ENCODE results near the gene MADD. TPM values are rescaled to one million over a fixed set of nuclear protein-coding genes. Genes with fewer than 3 reads are reported as not detected.

Gene MADD
- total RNA-seq, 1 experiment from 2014 or later: 24.8 TPM

DNA sequence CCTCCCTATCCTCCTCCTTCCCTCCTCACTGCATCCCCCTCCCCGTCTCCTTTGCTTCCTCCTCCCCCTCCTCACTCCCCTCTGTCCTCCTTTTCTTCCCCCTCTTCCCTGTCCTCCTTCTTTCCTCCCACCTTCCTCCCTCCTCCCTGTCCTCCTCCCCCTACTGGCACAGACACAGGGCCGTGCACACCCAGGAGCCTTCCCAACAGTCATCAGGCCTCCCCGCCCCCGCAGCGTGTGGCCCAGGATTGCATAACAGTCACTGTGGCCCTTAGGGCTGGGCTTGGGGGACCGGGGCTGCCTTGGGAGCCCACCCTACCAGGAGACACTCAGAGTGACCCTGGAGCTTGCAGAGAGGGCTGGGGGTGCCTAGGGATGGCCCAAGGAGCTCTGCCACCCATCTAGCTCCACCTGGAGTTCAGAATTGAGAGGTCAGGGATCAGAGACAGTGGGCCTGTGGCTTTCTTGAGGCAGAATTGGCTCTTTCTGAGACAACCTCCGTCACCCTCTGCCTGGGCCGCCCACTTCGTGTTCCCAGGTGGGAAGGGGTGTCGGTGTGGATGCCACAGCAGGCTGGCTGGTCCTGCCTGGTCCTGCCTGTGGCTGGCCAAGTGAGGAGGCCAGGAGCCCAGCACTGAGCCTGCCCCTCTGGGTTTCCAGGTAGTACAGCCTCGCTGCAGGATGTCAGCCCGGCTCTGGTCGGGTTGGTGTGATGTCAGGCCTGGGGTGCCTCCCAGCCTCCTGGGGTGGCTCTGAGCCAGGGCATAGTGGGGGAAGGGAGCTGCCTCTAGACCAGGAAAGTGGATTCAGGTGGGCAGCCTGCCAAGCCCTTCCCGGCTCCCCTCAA, 106.8 kb downstream of the MADD start:
- H3K27ac Mint-ChIP-seq (ENCODE audit: low read depth, unreplicated experiment): no peak overlapping the region
- peak; percentile 59 for DNase-seq (ENCODE audit: unreplicated experiment)
- intact Hi-C loops (cut with micrococcal nuclease): no loop called here
- TF ChIP-seq, protein P1, sequence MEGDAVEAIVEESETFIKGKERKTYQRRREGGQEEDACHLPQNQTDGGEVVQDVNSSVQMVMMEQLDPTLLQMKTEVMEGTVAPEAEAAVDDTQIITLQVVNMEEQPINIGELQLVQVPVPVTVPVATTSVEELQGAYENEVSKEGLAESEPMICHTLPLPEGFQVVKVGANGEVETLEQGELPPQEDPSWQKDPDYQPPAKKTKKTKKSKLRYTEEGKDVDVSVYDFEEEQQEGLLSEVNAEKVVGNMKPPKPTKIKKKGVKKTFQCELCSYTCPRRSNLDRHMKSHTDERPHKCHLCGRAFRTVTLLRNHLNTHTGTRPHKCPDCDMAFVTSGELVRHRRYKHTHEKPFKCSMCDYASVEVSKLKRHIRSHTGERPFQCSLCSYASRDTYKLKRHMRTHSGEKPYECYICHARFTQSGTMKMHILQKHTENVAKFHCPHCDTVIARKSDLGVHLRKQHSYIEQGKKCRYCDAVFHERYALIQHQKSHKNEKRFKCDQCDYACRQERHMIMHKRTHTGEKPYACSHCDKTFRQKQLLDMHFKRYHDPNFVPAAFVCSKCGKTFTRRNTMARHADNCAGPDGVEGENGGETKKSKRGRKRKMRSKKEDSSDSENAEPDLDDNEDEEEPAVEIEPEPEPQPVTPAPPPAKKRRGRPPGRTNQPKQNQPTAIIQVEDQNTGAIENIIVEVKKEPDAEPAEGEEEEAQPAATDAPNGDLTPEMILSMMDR (IDR thresholded peaks at IDR 0.05; ENCODE audit: unreplicated experiment): no peak
- H3K9me3 Mint-ChIP-seq (ENCODE audit: unreplicated experiment): no peaks in the 10 kb centered on the region
- no peak overlapping the region for H3K4me3 Mint-ChIP-seq (ENCODE audit: unreplicated experiment)
- ChIA-PET CTCF (interaction anchor here (0.6 to 1.0 kb wide), 3 partner anchors 27 to 196 kb away, joined by 3 read pairs; no protein-coding TSS in a partner anchor), POLR2A (interaction anchor here (0.6 kb wide), 2 partner anchors 8 to 10 kb away, joined by 3 read pairs; no protein-coding TSS in a partner anchor)
- BruUV-seq (replicated peaks): no TSS peak
- H3K36me3 Mint-ChIP-seq (ENCODE audit: insufficient read depth, unreplicated experiment): no peaks in the 10 kb centered on the region
- H3K4me1 Mint-ChIP-seq (ENCODE audit: insufficient read depth, unreplicated experiment): peaks cover 9% of the 10 kb centered on the region
- H3K27me3 Mint-ChIP-seq (ENCODE audit: insufficient read depth, unreplicated experiment): no peaks in the 10 kb centered on the region

DNA sequence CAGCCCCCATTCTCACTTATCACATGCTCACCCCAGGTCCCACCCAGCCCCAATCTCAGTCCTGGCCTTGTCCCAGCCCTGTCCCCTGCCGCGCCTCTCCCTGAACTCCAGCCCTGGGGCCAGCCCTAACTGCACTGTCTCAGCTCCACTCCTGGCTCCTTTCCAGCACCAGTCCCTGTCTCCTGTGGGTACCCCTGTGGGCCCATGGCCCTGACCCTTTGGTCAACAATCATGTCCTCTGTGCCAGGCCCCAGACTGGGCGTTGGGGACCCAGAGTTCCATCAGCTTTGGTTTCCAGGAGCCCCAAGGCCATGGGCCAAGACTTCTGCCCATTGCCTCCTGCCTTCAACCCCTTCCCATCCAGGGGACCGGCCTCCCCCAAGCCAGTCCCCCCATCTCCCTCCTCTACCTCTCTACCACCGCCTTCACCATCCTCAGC, 107.7 kb downstream of the MADD start:
- ChIA-PET POLR2A (interaction anchor here (0.6 kb wide), 2 partner anchors 9 to 31 kb away, joined by 3 read pairs; partner anchors contain the start of gene SLC39A13), CTCF (interaction anchor here (1.4 to 1.6 kb wide), 2 partner anchors 12 to 30 kb away, joined by 3 to 4 read pairs; no protein-coding TSS in a partner anchor)
- no peak for DNase-seq (ENCODE audit: unreplicated experiment)
- no peak overlapping the region for H3K27ac Mint-ChIP-seq (ENCODE audit: low read depth, unreplicated experiment)
- H3K4me3 Mint-ChIP-seq (ENCODE audit: unreplicated experiment): no peak overlapping the region
- no peaks in the 10 kb centered on the region for H3K27me3 Mint-ChIP-seq (ENCODE audit: insufficient read depth, unreplicated experiment)
- BruUV-seq (replicated peaks): no TSS peak
- intact Hi-C loops (cut with micrococcal nuclease): no loop called here
- peaks cover 9% of the 10 kb centered on the region for H3K4me1 Mint-ChIP-seq (ENCODE audit: insufficient read depth, unreplicated experiment)
- H3K9me3 Mint-ChIP-seq (ENCODE audit: unreplicated experiment): no peaks in the 10 kb centered on the region
- TF ChIP-seq, protein P1 (IDR thresholded peaks at IDR 0.05; ENCODE audit: unreplicated experiment): no peak
- H3K36me3 Mint-ChIP-seq (ENCODE audit: insufficient read depth, unreplicated experiment): no peaks in the 10 kb centered on the region

DNA sequence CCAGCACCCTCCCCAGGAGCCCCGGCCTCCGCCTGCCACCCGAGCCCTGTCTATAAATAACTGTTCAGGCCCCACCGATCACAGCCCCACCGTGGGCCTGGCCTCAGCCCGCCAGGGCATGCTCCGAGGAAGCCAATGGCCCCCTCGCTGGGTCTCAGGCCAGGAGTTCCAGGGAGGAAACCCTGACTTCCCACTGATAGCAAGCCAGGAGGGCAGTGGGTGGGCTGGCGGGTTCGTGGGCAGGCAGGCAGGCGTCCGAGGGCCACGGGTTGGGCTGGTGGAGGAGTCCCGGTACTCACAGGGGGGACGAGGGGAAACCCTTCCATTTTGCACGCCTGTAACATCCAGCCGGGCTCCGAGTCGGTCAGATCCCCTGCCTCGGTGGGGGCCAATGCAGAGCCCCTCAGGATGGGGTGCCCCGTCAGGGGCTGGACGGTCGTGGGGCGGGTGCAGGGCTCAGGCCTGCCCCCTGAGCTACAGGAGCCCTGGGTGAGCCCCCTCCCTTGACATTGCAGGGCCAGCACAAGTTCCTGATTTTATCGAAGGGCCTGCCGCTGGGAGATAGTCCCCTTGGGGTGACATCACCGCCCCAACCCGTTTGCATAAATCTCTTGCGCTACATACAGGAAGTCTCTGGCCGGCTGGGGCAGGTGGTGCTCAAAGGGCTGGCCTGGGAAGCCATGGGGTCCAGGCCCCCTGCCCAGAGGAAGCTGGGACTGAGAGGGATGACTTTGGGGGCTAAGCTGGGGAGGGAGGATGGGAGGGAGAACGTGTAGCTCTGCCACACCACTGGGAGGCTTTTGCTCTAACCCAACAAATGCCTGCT, 108.3 kb downstream of the MADD start, which contains the start of gene SPI1:
Gene SPI1 (minus strand): TSS at position 538 of the 826 bp plus-strand sequence. CDS start 194 bp downstream, at position 344.
- ChIA-PET CTCF (interaction anchor here (0.5 to 1.6 kb wide), 4 partner anchors 11 to 158 kb away, joined by 3 to 4 read pairs (median 3); no protein-coding TSS in a partner anchor), POLR2A (interaction anchor here (0.6 kb wide), 1 partner anchor 30 kb away, joined by 3 read pairs; the partner anchor contains the start of gene SLC39A13)
- Mint-ChIP-seq H3K27me3 (ENCODE audit: insufficient read depth, unreplicated experiment) (no peaks in the 10 kb centered on the region), H3K4me3 (ENCODE audit: unreplicated experiment) (no peak within 1 kb of the TSS), H3K4me1 (ENCODE audit: insufficient read depth, unreplicated experiment) (peaks cover 9% of the 10 kb centered on the region), H3K27ac (ENCODE audit: low read depth, unreplicated experiment) (no peak within 1 kb of the TSS), H3K36me3 (ENCODE audit: insufficient read depth, unreplicated experiment) (no peaks in the 10 kb centered on the region), H3K9me3 (ENCODE audit: unreplicated experiment) (no peaks in the 10 kb centered on the region)
- BruUV-seq (replicated peaks): no TSS peak
- DNase-seq (ENCODE audit: unreplicated experiment): no peak
- TF ChIP-seq, protein P1 (IDR thresholded peaks at IDR 0.05; ENCODE audit: unreplicated experiment): no peak
- intact Hi-C loops (cut with micrococcal nuclease): no loop called here
